ENCODE data around the gene USP33. TPM values are rescaled to one million over a fixed set of nuclear protein-coding genes. Genes with fewer than 3 reads are reported as not detected.
"Not testable (repeated sequence)": the region's sequence is repeated elsewhere in the genome, so short reads cannot be mapped to it uniquely, and the experiment has no call there.

The USP33 gene
- total RNA-seq, 2 donors from 2014 or later = 46.6 to 47.1 TPM

- H3K27me3 Mint-ChIP-seq (ENCODE audit: low read depth) = no peaks in the 10 kb centered on the region
- no peaks in the 10 kb centered on the region for H3K9me3 Mint-ChIP-seq
- H3K27ac Mint-ChIP-seq = no peak overlapping the region
- DNase-seq (no peak), ATAC-seq (replicated peaks in 1 of 2) (no peak)
- no peak overlapping the region for H3K4me3 Mint-ChIP-seq
- peaks cover 11 to 19% of the 10 kb centered on the region in 2 donors for H3K36me3 Mint-ChIP-seq (ENCODE audit: insufficient read depth in 2 of 2)
- H3K4me1 Mint-ChIP-seq (ENCODE audit: low read depth) = no peaks in the 10 kb centered on the region
Measured at GRCh38 chr1:77709727-77710126, 49.9 kb downstream of the USP33 start.

- Mint-ChIP-seq H3K4me1 (ENCODE audit: low read depth) (no peaks in the 10 kb centered on the region), H3K9me3 (no peaks in the 10 kb centered on the region), H3K27me3 (ENCODE audit: low read depth) (no peaks in the 10 kb centered on the region), H3K4me3 (no peak overlapping the region), H3K36me3 (ENCODE audit: insufficient read depth in 2 of 2) (peaks cover 9 to 12% of the 10 kb centered on the region in 2 donors), H3K27ac (no peak overlapping the region)
- ATAC-seq (replicated peaks in 1 of 2) (no peak), DNase-seq (no peak)
Measured at GRCh38 chr1:77706321-77706720, 53.3 kb downstream of the USP33 start.

GRCh38 chr1:77704736-77705135, 54.9 kb downstream of the USP33 start:
- H3K4me3 Mint-ChIP-seq = no peak overlapping the region
- H3K9me3 Mint-ChIP-seq = peaks cover 0 to under 1% of the 10 kb centered on the region in 2 donors
- H3K36me3 Mint-ChIP-seq (ENCODE audit: insufficient read depth in 2 of 2) = peaks cover 1 to 5% of the 10 kb centered on the region in 2 donors
- no peak for DNase-seq
- no peaks in the 10 kb centered on the region for H3K27me3 Mint-ChIP-seq (ENCODE audit: low read depth)
- ATAC-seq (replicated peaks in 1 of 2) = no peak
- no peak overlapping the region for H3K27ac Mint-ChIP-seq
- H3K4me1 Mint-ChIP-seq (ENCODE audit: low read depth) = no peaks in the 10 kb centered on the region

GRCh38 chr1:77699673-77700072, 60.0 kb downstream of the USP33 start:
- not testable (repeated sequence) for H3K9me3 Mint-ChIP-seq; DNase-seq; H3K4me1 Mint-ChIP-seq (ENCODE audit: low read depth); ATAC-seq (replicated peaks in 1 of 2); H3K4me3 Mint-ChIP-seq; H3K27ac Mint-ChIP-seq; H3K36me3 Mint-ChIP-seq (ENCODE audit: insufficient read depth in 2 of 2); H3K27me3 Mint-ChIP-seq (ENCODE audit: low read depth)

- Mint-ChIP-seq H3K4me1 (ENCODE audit: low read depth) (no peaks in the 10 kb centered on the region), H3K4me3 (no peak overlapping the region), H3K27me3 (ENCODE audit: low read depth) (no peaks in the 10 kb centered on the region), H3K27ac (no peak overlapping the region), H3K9me3 (peaks cover 0 to 3% of the 10 kb centered on the region in 2 donors), H3K36me3 (ENCODE audit: insufficient read depth in 2 of 2) (peaks cover 2 to 8% of the 10 kb centered on the region in 2 donors)
- ATAC-seq (replicated peaks in 1 of 2) (no peak), DNase-seq (no peak)
Measured at GRCh38 chr1:77697441-77697840, 62.2 kb downstream of the USP33 start.

- Mint-ChIP-seq H3K4me1 (ENCODE audit: low read depth) (peaks cover 8% of the 10 kb centered on the region), H3K9me3 (no peaks in the 10 kb centered on the region), H3K36me3 (ENCODE audit: insufficient read depth in 2 of 2) (peaks cover 0 to 7% of the 10 kb centered on the region in 2 donors), H3K27ac (peak overlapping the region; percentile 43), H3K4me3 (no peak overlapping the region), H3K27me3 (ENCODE audit: low read depth) (no peaks in the 10 kb centered on the region)
- no peak for ATAC-seq (replicated peaks in 1 of 2)
- no peak for DNase-seq
Measured at GRCh38 chr1:77688939-77689338, 70.7 kb downstream of the USP33 start.

GRCh38 chr1:77687519-77687906, 72.1 kb downstream of the USP33 start:
- no peak overlapping the region for H3K27ac Mint-ChIP-seq

GRCh38 chr1:77686796-77687518, 72.7 kb downstream of the USP33 start:
- DNase-seq (no peak), ATAC-seq (replicated peaks in 1 of 2) (no peak)
- no peak overlapping the region for H3K4me3 Mint-ChIP-seq
- no peaks in the 10 kb centered on the region for H3K27me3 Mint-ChIP-seq (ENCODE audit: low read depth)
- peaks cover 0 to 6% of the 10 kb centered on the region in 2 donors for H3K36me3 Mint-ChIP-seq (ENCODE audit: insufficient read depth in 2 of 2)
- no peak overlapping the region for H3K27ac Mint-ChIP-seq
- peaks cover 13% of the 10 kb centered on the region for H3K4me1 Mint-ChIP-seq (ENCODE audit: low read depth)
- no peaks in the 10 kb centered on the region for H3K9me3 Mint-ChIP-seq

More at GRCh38 chr1:77687519-77687906, 72.1 kb downstream of the USP33 start:
- Mint-ChIP-seq H3K27me3 (ENCODE audit: low read depth) (no peaks in the 10 kb centered on the region), H3K4me3 (peak overlapping the region; percentile 38 to 43), H3K4me1 (ENCODE audit: low read depth) (peaks cover 13% of the 10 kb centered on the region), H3K36me3 (ENCODE audit: insufficient read depth in 2 of 2) (peaks cover 0 to 6% of the 10 kb centered on the region in 2 donors), H3K9me3 (no peaks in the 10 kb centered on the region)
- ATAC-seq (replicated peaks in 1 of 2) (no peak), DNase-seq (peak in 1 of 2 donors; percentile 10)

GRCh38 chr1:77683160-77684148, 76.2 kb downstream of the USP33 start:
- Mint-ChIP-seq H3K4me3 (peak overlapping the region; percentile 90 to 92), H3K27me3 (ENCODE audit: low read depth) (no peaks in the 10 kb centered on the region), H3K4me1 (ENCODE audit: low read depth) (peaks cover 42% of the 10 kb centered on the region), H3K27ac (peak overlapping the region; percentile 75), H3K9me3 (no peaks in the 10 kb centered on the region), H3K36me3 (ENCODE audit: insufficient read depth in 2 of 2) (no peaks in the 10 kb centered on the region)
- DNase-seq = peak; percentile 94 to 96
- ATAC-seq (replicated peaks in 1 of 2) = peak; percentile 77 to 79

GRCh38 chr1:77682460-77683159, 77.0 kb downstream of the USP33 start, which contains the start of gene ZZZ3:
Gene ZZZ3 (minus strand): TSS chr1:77682658. CDS start chr1:77633354, 49,304 bp downstream.
- H3K4me1 Mint-ChIP-seq (ENCODE audit: low read depth) = peaks cover 50% of the 10 kb centered on the region
- peak within 1 kb of the TSS; percentile 97 for H3K27ac Mint-ChIP-seq

GRCh38 chr1:77680173-77680572, 79.5 kb downstream of the USP33 start:
- Mint-ChIP-seq H3K36me3 (ENCODE audit: insufficient read depth in 2 of 2) (peaks cover 0 to 2% of the 10 kb centered on the region in 2 donors), H3K4me3 (peak overlapping the region; percentile 38 to 40), H3K9me3 (no peaks in the 10 kb centered on the region), H3K4me1 (ENCODE audit: low read depth) (peaks cover 67% of the 10 kb centered on the region), H3K27me3 (ENCODE audit: low read depth) (no peaks in the 10 kb centered on the region), H3K27ac (peak overlapping the region; percentile 34)
- DNase-seq (no peak), ATAC-seq (replicated peaks in 1 of 2) (no peak)

More at GRCh38 chr1:77682460-77683159, 77.0 kb downstream of the USP33 start, which contains the start of gene ZZZ3:
- Mint-ChIP-seq H3K36me3 (ENCODE audit: insufficient read depth in 2 of 2) (no peaks in the 10 kb centered on the region), H3K4me3 (peak within 1 kb of the TSS; percentile 90 to 92), H3K27me3 (ENCODE audit: low read depth) (no peaks in the 10 kb centered on the region), H3K9me3 (no peaks in the 10 kb centered on the region)
- ATAC-seq (replicated peaks in 1 of 2) (peak; percentile 78), DNase-seq (peak; percentile 92 to 94)
